Erythroblast (primary cell): ENCODE data around the gene ATRAID.

Source experiments
- GATA1 ChIP-seq: IDR thresholded peaks from 2 replicates; pipeline ENCODE4 v1.6.1; 2011; ENCODE audit warnings: low read depth, mild to moderate bottlenecking, control low read depth, low read length, moderate library complexity
- POLR2A ChIP-seq: IDR thresholded peaks from 2 replicates; pipeline ENCODE4 v1.6.1; 2011; ENCODE audit warnings: mild to moderate bottlenecking, low read length

DNA sequence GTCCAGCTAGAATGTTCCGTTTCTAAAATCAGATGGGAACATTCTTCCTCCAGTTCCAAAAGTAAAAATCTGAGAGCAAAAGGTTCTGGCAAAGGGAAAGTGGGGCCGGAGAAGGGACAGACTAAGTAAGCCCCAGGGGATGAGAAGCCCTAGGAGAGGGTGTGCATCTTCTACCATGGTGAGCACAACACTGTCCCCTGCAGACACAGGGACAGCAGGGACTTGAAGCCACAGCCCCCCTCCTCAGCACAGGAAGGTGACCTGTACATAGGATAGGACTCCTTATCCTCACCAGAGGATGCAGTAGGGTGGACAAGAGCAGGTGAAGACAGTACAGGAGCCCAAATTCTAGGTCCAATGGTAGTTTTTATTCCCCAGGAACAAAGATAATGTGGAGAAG, 12.6 kb upstream of the ATRAID start:
- no peak for TF ChIP-seq POLR2A
- no peak for TF ChIP-seq GATA1
